GM12874 (cell line): ENCODE data around the gene CRMP1.
A peak's percentile ranks its signal among the peaks of the same experiment; 100 is the strongest.

Source experiments
- CTCF ChIP-seq: IDR thresholded peaks from 2 replicates; pipeline ENCODE4 v1.5.1; 2011; ENCODE audit warnings: low read depth, mild to moderate bottlenecking, control low read depth, low read length, moderate library complexity; ENCODE audit not compliant: insufficient read depth

Gene CRMP1

DNA sequence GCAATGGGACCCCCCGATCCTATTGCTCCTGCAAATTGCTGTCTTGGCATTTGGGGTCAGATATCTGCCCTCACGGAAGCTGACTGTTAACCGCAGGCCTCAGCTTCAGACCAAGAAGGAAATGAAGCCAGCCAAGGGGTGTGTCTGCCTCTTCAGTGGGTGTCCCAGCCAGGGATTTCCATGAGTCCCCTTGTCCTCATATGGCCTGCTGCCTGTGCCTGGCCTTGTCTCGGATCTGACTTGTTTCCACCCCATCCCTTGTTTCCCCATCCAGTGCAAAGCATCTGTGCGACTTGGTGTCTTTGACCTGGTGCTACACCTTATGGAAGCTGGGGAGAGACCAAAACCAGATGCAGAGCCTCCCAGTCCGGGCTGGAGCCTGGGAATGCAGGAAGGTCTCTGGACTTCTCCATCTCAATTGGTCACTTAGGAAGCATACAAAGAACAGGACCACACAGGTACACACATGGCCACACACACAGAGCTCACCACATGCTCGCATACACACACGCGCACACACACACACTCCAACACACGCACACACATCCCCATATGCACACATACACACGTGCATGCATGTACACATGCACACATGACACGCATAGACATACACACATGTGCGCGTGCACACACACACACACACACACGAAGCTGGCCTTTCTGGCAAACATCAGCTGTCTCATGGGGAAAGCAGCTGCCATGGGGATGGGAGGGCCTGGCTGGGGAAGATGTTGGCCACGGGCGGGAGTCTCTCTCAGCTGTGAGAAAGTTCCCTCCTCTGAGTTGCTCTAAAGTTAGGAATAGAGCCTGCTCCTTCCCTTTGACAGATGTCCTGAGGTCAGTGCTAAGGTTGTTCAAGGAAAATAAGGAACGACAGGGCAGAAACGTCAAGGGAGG is 65.5 kb downstream of the CRMP1 start:
- no peak for TF ChIP-seq CTCF

DNA sequence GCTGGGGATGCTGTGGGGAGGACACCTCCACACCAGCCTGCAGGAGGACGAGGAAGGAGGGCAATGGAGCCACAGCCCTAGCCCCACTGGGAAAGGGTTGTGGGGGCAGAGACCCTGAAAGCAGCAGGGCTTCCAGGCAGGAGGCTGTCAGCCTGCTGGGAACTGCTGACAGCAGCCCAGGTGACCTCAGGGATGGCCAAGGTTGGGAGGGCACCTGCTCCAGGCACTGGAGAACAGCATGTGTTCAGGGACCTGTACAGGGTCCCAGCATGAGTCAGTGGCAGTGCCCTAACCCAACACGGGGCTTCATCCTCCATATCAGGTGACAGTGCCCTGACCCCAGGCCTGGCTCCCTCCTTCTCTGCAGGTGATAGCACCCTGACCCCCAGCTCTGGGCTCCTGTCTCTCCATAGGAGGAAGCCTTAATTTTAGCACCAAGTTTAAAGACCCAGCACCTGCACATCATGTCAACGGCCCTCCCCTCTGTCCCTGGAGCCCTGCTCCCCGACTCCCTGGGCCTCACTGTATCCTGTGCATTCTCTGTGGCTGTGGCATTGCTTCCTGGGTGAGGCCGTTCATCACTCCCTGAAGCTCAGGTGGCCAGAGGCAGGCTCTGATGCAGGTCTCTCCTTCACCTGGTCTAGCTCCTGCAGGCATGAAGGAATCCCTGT is 66.3 kb downstream of the CRMP1 start:
- no peak for TF ChIP-seq CTCF

GRCh38 chr4:5825321-5826041 is 67.4 kb downstream of the CRMP1 start:
- no peak for TF ChIP-seq CTCF

DNA sequence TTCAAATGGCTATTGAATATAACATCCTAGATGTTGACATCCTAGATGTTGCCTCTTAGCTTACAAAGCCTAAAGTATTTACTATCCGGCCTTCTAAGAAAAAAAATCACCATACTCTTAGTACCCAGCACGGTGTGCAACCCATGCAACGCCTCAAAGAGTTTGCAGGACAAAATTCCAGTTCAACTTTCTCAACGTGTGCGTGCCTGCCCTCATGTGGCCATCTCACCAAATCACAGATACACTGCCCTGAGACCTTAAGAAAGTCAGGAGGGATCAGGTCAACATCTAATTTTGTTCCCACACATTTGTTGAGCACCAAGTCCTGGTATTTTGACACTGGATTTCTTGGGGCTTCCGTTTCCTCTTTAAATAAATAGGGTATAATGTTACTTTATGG is 68.3 kb downstream of the CRMP1 start:
- 0 out of 2 replicates have a peak, but pooled peaks have one; percentile 31 for TF ChIP-seq CTCF

- no peak for TF ChIP-seq CTCF
Measured at GRCh38 chr4:5824227-5824626, 68.7 kb downstream of the CRMP1 start.

DNA sequence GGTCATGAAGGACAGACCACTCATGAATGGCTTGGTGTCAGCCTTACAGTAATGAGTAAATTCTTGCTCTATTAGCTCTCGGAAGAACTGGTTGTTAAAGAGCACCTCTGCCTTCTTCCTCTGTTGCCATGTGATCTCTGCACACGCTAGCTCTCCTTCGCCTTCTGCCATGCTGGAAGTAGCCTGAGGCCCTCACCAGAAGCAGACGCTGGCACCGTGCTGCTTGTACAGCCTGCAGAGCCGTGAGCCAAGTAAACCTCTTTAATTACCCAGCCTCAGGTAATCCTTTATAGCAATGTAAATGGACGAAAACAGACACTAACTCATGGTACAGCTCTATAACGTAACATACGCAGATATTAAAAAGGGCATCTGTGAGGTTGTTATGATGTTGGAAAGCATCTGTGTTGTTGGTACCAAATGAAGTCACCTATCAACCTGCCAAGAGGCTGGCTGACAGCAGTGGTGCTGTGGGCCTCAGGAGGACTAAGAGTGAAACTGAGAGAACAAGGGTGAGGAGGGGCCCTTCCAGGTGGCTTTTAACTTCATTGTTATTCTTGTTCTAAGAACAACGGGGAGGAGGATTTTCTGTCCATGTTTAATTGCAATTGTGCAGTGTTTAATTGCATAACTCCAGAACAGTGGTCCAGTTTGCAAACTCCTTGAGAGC is 69.2 kb downstream of the CRMP1 start:
- no peak for TF ChIP-seq CTCF

DNA sequence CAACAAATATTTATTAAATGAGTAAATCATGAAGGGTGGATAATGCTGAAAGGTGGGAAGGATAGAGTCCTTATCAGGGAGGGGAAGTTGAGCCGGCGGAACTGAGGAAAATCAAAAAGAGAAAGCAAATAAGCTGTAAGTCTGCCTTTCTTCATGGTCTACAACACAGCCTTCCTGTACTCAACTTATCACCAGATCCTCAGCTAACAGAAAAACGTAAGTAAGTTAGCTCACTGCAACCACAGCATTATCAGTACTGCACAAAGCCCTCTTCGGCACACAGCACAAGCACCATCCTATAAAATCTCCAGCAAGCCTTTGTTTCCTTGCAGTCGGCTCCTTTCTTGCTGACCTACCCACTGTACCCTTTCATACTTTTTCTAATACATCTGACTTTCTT is 70.3 kb downstream of the CRMP1 start:
- TF ChIP-seq CTCF: no peak
